ENCODE measurements around the gene ZSCAN22.

DNA sequence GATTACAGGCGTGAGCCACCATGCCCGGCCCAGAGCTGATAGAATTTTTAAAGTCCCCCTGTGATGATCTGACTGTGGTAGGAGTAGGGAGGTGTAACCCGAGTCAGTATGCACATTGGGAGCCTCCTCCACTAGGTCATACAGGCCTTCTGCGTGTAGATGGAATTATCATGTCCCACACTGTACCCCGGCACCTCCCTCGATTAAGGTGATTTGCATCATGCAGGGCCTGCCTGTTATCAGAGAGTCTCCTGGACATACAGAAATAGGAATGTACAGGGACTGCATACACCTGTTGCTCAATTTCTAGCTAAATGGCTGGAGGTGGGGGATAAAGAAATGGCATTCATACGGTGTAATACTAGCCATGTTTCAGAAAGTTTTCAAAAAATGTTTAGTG lies 22.5 kb upstream of the ZSCAN22 start:
- TF ChIP-seq, protein P1, sequence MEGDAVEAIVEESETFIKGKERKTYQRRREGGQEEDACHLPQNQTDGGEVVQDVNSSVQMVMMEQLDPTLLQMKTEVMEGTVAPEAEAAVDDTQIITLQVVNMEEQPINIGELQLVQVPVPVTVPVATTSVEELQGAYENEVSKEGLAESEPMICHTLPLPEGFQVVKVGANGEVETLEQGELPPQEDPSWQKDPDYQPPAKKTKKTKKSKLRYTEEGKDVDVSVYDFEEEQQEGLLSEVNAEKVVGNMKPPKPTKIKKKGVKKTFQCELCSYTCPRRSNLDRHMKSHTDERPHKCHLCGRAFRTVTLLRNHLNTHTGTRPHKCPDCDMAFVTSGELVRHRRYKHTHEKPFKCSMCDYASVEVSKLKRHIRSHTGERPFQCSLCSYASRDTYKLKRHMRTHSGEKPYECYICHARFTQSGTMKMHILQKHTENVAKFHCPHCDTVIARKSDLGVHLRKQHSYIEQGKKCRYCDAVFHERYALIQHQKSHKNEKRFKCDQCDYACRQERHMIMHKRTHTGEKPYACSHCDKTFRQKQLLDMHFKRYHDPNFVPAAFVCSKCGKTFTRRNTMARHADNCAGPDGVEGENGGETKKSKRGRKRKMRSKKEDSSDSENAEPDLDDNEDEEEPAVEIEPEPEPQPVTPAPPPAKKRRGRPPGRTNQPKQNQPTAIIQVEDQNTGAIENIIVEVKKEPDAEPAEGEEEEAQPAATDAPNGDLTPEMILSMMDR (conservative IDR thresholded peaks at IDR 0.05; ENCODE audit: low read length), result no peak
- TF ChIP-seq EZH2phosphoT487 (IDR thresholded peaks at IDR 0.05; ENCODE audit: borderline replicate concordance), result no peak

Measured in Loucy (cell line).